ENCODE measurements around the gene TRAFD1. TPM values are rescaled to one million over a fixed set of nuclear protein-coding genes. Genes with fewer than 3 reads are reported as not detected.

The TRAFD1 gene
- total RNA-seq, 4 donors from 2014 or later = 44.6 to 88.1 (median 54.6) TPM

DNA sequence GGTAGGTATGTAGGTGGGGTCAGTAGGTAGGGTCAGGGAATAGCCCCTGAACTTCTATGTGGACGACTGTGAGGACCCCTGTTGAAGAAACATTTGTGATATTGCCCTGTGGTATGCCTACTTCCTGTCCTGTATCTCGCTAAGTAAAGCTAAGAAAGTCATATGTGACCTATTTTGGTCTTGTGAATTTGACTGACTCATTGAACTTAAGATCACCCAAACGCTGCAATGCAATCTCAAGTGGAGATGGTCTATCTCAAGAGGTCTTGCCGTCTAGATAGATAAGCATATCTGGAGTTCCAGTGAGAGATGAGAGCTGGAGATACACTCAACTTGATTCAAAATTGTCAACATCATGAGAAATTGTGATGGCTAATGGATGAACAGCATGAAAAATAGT is 73.8 kb downstream of the TRAFD1 start:
- H3K9me3 ChIP-seq = no peaks in the 10 kb centered on the region
- peaks cover 97% of the 10 kb centered on the region for H3K36me3 ChIP-seq
- no peak overlapping the region for H3K4me3 ChIP-seq
- H3K4me1 ChIP-seq = no peaks in the 10 kb centered on the region
- TF ChIP-seq, protein P1, sequence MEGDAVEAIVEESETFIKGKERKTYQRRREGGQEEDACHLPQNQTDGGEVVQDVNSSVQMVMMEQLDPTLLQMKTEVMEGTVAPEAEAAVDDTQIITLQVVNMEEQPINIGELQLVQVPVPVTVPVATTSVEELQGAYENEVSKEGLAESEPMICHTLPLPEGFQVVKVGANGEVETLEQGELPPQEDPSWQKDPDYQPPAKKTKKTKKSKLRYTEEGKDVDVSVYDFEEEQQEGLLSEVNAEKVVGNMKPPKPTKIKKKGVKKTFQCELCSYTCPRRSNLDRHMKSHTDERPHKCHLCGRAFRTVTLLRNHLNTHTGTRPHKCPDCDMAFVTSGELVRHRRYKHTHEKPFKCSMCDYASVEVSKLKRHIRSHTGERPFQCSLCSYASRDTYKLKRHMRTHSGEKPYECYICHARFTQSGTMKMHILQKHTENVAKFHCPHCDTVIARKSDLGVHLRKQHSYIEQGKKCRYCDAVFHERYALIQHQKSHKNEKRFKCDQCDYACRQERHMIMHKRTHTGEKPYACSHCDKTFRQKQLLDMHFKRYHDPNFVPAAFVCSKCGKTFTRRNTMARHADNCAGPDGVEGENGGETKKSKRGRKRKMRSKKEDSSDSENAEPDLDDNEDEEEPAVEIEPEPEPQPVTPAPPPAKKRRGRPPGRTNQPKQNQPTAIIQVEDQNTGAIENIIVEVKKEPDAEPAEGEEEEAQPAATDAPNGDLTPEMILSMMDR (IDR thresholded peaks at IDR 0.05) = no peak
- no peak for TF ChIP-seq EP300 (IDR thresholded peaks at IDR 0.05)
- TF ChIP-seq POLR2A (IDR thresholded peaks at IDR 0.05) = no peak
- TF ChIP-seq POLR2AphosphoS5 (IDR thresholded peaks at IDR 0.05) = no peak
- DNase-seq (ENCODE audit: low spot score in 2 of 2) = no peak
- WGBS = 72% methylated on average over 4 of the region's 4 CpGs
- H3K27me3 ChIP-seq = no peaks in the 10 kb centered on the region
- H3K27ac ChIP-seq = no peak overlapping the region

Other genes starting within 250 kb of the TRAFD1 start
- gene TMEM116, start 112.4 kb upstream of the TRAFD1 start, total RNA-seq = 10 to 100 TPM; 16.0 to 25.1 (median 22.8) TPM
- gene ERP29, start 112.1 kb upstream of the TRAFD1 start, total RNA-seq = 10 to 100 TPM; 40.8 to 71.0 (median 52.5) TPM
- gene NAA25, start 16.8 kb upstream of the TRAFD1 start, total RNA-seq = 10 to 100 TPM; 21.1 to 68.6 (median 29.0) TPM

Measured in suprapubic skin (tissue), 4 donors.